HG02623 (cell line): ENCODE data around the gene ZNF296.

Experiments used
- ATAC-seq: cut with Tn5 transposase; IDR thresholded peaks from one replicate; pipeline ENCODE4 v1.9.1; 2021; ENCODE audit warnings: moderate library complexity; ENCODE audit not compliant: unreplicated experiment

ZNF296 gene

GRCh38 chr19:45090034-45090433 is 13.8 kb upstream of the ZNF296 start:
- no peak for ATAC-seq

- ATAC-seq, result no peak
These were observed 11.3 kb upstream of the ZNF296 start for GRCh38 chr19:45087531-45087930.

- no peak for ATAC-seq
These were observed 10.2 kb upstream of the ZNF296 start for GRCh38 chr19:45086480-45086879.

- ATAC-seq, result no peak
These were observed 5.9 kb upstream of the ZNF296 start for GRCh38 chr19:45082170-45082569.

- no peak for ATAC-seq
These were observed 3.7 kb upstream of the ZNF296 start for GRCh38 chr19:45079911-45080370.

GRCh38 chr19:45079063-45079910 is 3.0 kb upstream of the ZNF296 start, which contains the start of gene GEMIN7:
Gene GEMIN7, plus strand, starts transcription at chr19:45079260. Its CDS starts 10,855 bp downstream, at chr19:45090115.
- no peak for ATAC-seq

- no peak for ATAC-seq
These were observed 2.2 kb upstream of the ZNF296 start for GRCh38 chr19:45078390-45079062.

- no peak for ATAC-seq
These were observed 813 bp upstream of the ZNF296 start for GRCh38 chr19:45076851-45077730.

GRCh38 chr19:45075301-45076028 is 813 bp downstream of the ZNF296 start:
- peak; percentile 51 for ATAC-seq

- ATAC-seq, result no peak
These were observed 1.5 kb downstream of the ZNF296 start for GRCh38 chr19:45074744-45075300.

GRCh38 chr19:45071969-45072790 is 4.1 kb downstream of the ZNF296 start:
- ATAC-seq, result no peak

GRCh38 chr19:45071545-45071938 is 4.7 kb downstream of the ZNF296 start:
- ATAC-seq, result no peak

- ATAC-seq, result no peak
These were observed 5.3 kb downstream of the ZNF296 start for GRCh38 chr19:45070861-45071544.

- no peak for ATAC-seq
These were observed 6.1 kb downstream of the ZNF296 start for GRCh38 chr19:45070214-45070613.

GRCh38 chr19:45069056-45069455 is 7.2 kb downstream of the ZNF296 start:
- ATAC-seq, result no peak

- ATAC-seq, result no peak
These were observed 8.2 kb downstream of the ZNF296 start for GRCh38 chr19:45068041-45068440.

- no peak for ATAC-seq
These were observed 9.2 kb downstream of the ZNF296 start for GRCh38 chr19:45066921-45067661.
